ENCODE measurements around the gene PARD3. TPM values are rescaled to one million over a fixed set of nuclear protein-coding genes. Genes with fewer than 3 reads are reported as not detected.
A peak's percentile ranks its signal among the peaks of the same experiment; 100 is the strongest.

The PARD3 gene
- polyA plus RNA-seq, 2 of the 4 experiments (the other 2 are of a cell fraction) = 110 to 200 TPM

DNA sequence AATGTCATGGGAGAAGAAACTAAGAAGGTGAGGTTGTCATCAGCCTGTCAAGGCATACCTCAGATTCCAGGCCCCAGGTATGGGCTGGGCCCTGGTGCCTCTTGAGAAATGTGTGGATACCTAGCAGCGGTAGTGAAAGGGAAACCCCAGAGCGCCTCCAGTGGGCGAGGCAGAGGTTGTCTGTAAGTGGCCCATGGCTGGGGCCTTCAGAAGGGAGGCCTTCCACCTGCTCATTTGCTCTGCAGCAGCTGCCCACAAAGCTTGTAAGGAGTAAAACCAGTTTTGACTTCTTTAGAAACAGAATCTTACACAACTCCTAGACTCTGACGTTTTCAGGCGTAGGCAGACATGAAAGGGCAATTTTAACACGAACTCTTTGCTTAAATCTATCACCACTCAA lies 509.9 kb downstream of the PARD3 start:
- POLR2A ChIA-PET = no interaction called here

DNA sequence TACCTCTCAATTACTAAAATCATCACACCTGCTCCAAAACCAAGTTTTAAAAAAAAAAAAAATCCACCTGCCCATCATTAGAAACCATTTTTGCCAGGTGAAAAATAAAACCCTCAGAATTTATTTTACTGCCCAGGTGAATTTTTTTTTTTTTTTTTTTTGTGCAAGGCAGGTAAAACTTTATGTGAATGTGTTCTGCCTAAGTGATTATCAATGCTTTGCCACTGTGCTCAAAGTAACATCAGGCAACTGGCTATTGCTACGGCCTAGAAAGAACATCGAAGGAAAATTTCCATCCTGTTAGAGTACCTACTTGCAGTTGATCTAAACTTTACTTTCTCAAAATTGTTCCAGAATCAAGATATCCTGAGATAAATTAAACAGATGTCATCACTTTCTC lies 512.1 kb downstream of the PARD3 start:
- ChIA-PET CTCF (interaction anchor here (0.6 to 1.2 kb wide), 3 partner anchors 12 to 335 kb away, joined by 3 read pairs; no protein-coding TSS in a partner anchor), POLR2A (interaction anchor here (0.6 kb wide), 1 partner anchor 359 kb away, joined by 3 read pairs; no protein-coding TSS in a partner anchor)

More for the DNA sequence above, 509.9 kb downstream of the PARD3 start:
- no peak for FAIRE-seq
- Histone ChIP-seq H3K4me3 (no peak overlapping the region), H3K4me1 (peaks cover 2% of the 10 kb centered on the region; the same call in 2 of the 3 replicates), H3K4me2 (no peak overlapping the region), H3K9me3 (no peaks in the 10 kb centered on the region), H3K27ac (no peak overlapping the region)
- TF ChIP-seq NR3C1 (IDR thresholded peaks at IDR 0.05) (no peak), RAD21 (conservative IDR thresholded peaks at IDR 0.05 in 1 of 2, IDR thresholded peaks at IDR 0.05 in 1 of 2) (peak; percentile 23 to 38; a peak in 3 of 5 replicates), ZC3H11A (IDR thresholded peaks at IDR 0.05) (no peak), CBX2 (IDR thresholded peaks at IDR 0.05; ENCODE audit: borderline replicate concordance, low read depth) (no peak), HOXA7 (CRISPR knock-in tag; IDR thresholded peaks at IDR 0.05) (no peak), ZNF302 (CRISPR knock-in tag; IDR thresholded peaks at IDR 0.05) (no peak), JUN (IDR thresholded peaks at IDR 0.05) (no peak), RCOR1 (IDR thresholded peaks at IDR 0.05; ENCODE audit: low read depth, low read length) (no peak), POLR2AphosphoS2 (conservative IDR thresholded peaks at IDR 0.05; ENCODE audit: low read length) (no peak), RNF2 (IDR thresholded peaks at IDR 0.05; ENCODE audit: borderline replicate concordance, low read depth) (no peak), SMC3 (IDR thresholded peaks at IDR 0.05) (0 out of 3 replicates have a peak, but pooled peaks have one; percentile 13)
- TF ChIP-seq, protein P1, sequence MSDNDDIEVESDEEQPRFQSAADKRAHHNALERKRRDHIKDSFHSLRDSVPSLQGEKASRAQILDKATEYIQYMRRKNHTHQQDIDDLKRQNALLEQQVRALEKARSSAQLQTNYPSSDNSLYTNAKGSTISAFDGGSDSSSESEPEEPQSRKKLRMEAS (IDR thresholded peaks at IDR 0.05) = no peak
- TF ChIP-seq, protein P2, sequence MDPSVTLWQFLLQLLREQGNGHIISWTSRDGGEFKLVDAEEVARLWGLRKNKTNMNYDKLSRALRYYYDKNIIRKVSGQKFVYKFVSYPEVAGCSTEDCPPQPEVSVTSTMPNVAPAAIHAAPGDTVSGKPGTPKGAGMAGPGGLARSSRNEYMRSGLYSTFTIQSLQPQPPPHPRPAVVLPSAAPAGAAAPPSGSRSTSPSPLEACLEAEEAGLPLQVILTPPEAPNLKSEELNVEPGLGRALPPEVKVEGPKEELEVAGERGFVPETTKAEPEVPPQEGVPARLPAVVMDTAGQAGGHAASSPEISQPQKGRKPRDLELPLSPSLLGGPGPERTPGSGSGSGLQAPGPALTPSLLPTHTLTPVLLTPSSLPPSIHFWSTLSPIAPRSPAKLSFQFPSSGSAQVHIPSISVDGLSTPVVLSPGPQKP (IDR thresholded peaks at IDR 0.05; ENCODE audit: low read depth, low read length) = no peak
- TF ChIP-seq, protein P3, sequence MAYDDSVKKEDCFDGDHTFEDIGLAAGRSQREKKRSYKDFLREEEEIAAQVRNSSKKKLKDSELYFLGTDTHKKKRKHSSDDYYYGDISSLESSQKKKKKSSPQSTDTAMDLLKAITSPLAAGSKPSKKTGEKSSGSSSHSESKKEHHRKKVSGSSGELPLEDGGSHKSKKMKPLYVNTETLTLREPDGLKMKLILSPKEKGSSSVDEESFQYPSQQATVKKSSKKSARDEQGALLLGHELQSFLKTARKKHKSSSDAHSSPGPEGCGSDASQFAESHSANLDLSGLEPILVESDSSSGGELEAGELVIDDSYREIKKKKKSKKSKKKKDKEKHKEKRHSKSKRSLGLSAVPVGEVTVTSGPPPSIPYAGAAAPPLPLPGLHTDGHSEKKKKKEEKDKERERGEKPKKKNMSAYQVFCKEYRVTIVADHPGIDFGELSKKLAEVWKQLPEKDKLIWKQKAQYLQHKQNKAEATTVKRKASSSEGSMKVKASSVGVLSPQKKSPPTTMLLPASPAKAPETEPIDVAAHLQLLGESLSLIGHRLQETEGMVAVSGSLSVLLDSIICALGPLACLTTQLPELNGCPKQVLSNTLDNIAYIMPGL (CRISPR knock-in tag; IDR thresholded peaks at IDR 0.05; ENCODE audit: borderline replicate concordance) = no peak
- 83% methylated on average over 6 of the region's 6 CpGs for WGBS (ENCODE audit: missing lambda C conversion rate)
- DNase-seq (ENCODE audit: low read depth in 1 of 2, low spot score in 1 of 2) = peak in 1 of 2 experiments; percentile 50
- peak; percentile 62 to 75; a peak in 5 of 6 replicates for ATAC-seq
- CTCF ChIA-PET = interaction anchor here (1.6 kb wide), 1 partner anchor 18 kb away, joined by 3 read pairs; no protein-coding TSS in a partner anchor

DNA sequence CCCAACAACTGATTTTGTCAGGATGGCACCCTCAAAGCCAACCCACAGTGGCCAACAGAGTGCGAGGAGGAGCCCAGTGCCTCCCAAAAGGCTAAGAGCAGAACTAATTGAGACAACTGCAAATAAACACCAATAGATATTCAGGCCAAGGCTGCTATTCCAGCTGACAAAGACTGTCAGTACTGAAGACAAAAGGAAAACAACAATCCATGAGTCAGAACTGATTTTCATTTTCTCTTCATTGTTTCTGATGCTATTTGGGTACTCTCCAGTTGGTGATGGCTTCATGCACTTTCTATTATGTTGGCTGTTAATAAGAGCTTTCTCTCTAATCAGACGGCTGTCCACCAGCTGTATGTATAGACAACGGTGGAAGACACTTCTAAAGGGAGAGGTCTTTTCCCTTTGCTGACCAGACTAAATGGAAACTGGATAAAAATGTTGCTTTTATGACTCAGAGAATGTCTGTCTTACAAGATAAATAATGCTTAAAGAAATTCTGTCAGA lies 515.9 kb downstream of the PARD3 start:
- peak overlapping the region; percentile 23 to 38; a peak in 4 of 6 replicates for H3K27ac ChIP-seq
- CTCF ChIA-PET = interaction anchor here (1.4 kb wide), 1 partner anchor 17 kb away, joined by 4 read pairs; no protein-coding TSS in a partner anchor
- peaks cover 27% of the 10 kb centered on the region for H3K4me1 ChIP-seq
- no peak overlapping the region for H3K4me3 ChIP-seq
- POLR2A ChIA-PET = interaction anchor here (0.6 kb wide), 1 partner anchor 85 kb away, joined by 3 read pairs; no protein-coding TSS in a partner anchor
- no peak for ATAC-seq
- WGBS (ENCODE audit: missing lambda C conversion rate) = 58% methylated on average over 3 of the region's 3 CpGs
- no peak for DNase-seq (ENCODE audit: low read depth in 1 of 2, low spot score in 1 of 2)
- no peaks in the 10 kb centered on the region for H3K9me3 ChIP-seq
- TF ChIP-seq ZNF302 (CRISPR knock-in tag; IDR thresholded peaks at IDR 0.05) (no peak), JUNB (IDR thresholded peaks at IDR 0.05) (no peak), SREBF2 (IDR thresholded peaks at IDR 0.05) (no peak), HEYL (CRISPR knock-in tag; IDR thresholded peaks at IDR 0.05) (no peak), RNF2 (IDR thresholded peaks at IDR 0.05; ENCODE audit: borderline replicate concordance, low read depth) (no peak), BHLHE40 (IDR thresholded peaks at IDR 0.05; ENCODE audit: low read depth, low read length) (no peak), MAZ (IDR thresholded peaks at IDR 0.05; ENCODE audit: borderline replicate concordance, low read depth, low read length) (no peak), HOXA7 (CRISPR knock-in tag; IDR thresholded peaks at IDR 0.05) (no peak), SMC3 (IDR thresholded peaks at IDR 0.05) (no peak), POLR2AphosphoS2 (conservative IDR thresholded peaks at IDR 0.05; ENCODE audit: low read length) (no peak), MYC (IDR thresholded peaks at IDR 0.05; ENCODE audit: borderline replicate concordance, low read length) (no peak)
- TF ChIP-seq, protein P4, sequence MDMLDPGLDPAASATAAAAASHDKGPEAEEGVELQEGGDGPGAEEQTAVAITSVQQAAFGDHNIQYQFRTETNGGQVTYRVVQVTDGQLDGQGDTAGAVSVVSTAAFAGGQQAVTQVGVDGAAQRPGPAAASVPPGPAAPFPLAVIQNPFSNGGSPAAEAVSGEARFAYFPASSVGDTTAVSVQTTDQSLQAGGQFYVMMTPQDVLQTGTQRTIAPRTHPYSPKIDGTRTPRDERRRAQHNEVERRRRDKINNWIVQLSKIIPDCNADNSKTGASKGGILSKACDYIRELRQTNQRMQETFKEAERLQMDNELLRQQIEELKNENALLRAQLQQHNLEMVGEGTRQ (IDR thresholded peaks at IDR 0.05) = no peak
- TF ChIP-seq, protein P2 (IDR thresholded peaks at IDR 0.05; ENCODE audit: low read depth, low read length) = no peak
- TF ChIP-seq, protein P5, sequence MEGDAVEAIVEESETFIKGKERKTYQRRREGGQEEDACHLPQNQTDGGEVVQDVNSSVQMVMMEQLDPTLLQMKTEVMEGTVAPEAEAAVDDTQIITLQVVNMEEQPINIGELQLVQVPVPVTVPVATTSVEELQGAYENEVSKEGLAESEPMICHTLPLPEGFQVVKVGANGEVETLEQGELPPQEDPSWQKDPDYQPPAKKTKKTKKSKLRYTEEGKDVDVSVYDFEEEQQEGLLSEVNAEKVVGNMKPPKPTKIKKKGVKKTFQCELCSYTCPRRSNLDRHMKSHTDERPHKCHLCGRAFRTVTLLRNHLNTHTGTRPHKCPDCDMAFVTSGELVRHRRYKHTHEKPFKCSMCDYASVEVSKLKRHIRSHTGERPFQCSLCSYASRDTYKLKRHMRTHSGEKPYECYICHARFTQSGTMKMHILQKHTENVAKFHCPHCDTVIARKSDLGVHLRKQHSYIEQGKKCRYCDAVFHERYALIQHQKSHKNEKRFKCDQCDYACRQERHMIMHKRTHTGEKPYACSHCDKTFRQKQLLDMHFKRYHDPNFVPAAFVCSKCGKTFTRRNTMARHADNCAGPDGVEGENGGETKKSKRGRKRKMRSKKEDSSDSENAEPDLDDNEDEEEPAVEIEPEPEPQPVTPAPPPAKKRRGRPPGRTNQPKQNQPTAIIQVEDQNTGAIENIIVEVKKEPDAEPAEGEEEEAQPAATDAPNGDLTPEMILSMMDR (IDR thresholded peaks at IDR 0.05) = no peak
- peak overlapping the region; percentile 29 for H3K4me2 ChIP-seq
- no peak for FAIRE-seq

More for the DNA sequence above, 512.1 kb downstream of the PARD3 start:
- DNase-seq (ENCODE audit: low read depth in 1 of 2, low spot score in 1 of 2) (no peak), ATAC-seq (no peak), FAIRE-seq (no peak)
- no peak for TF ChIP-seq ZFP36 (IDR thresholded peaks at IDR 0.05; ENCODE audit: borderline replicate concordance, partially characterized antibody)
- no peak for TF ChIP-seq MYC (IDR thresholded peaks at IDR 0.05; ENCODE audit: borderline replicate concordance, low read length)
- no peak for TF ChIP-seq HOXB13 (CRISPR knock-in tag; IDR thresholded peaks at IDR 0.05; ENCODE audit: low read depth)
- no peak for TF ChIP-seq KDM5A (IDR thresholded peaks at IDR 0.05)
- TF ChIP-seq ZC3H11A (IDR thresholded peaks at IDR 0.05) = no peak
- TF ChIP-seq CHD2 (IDR thresholded peaks at IDR 0.05; ENCODE audit: low read length, partially characterized antibody) = no peak
- TF ChIP-seq RNF2 (IDR thresholded peaks at IDR 0.05; ENCODE audit: borderline replicate concordance, low read depth) = no peak
- TF ChIP-seq HDAC2 (IDR thresholded peaks at IDR 0.05) = no peak
- no peak for TF ChIP-seq FOXS1 (CRISPR knock-in tag; IDR thresholded peaks at IDR 0.05)
- Histone ChIP-seq H3K27ac (no peak overlapping the region), H3K4me2 (no peak overlapping the region), H3K4me3 (no peak overlapping the region), H3K9me3 (no peaks in the 10 kb centered on the region), H3K4me1 (peaks cover 22% of the 10 kb centered on the region)
- 95% methylated on average over 2 of the region's 2 CpGs for WGBS (ENCODE audit: missing lambda C conversion rate)

Data from A549 (cell line).